Small intestine (tissue), 7 donors: Measurements from ENCODE around the gene FTHL17. TPM values are rescaled to one million over a fixed set of nuclear protein-coding genes. Genes with fewer than 3 reads are reported as not detected.

ENCODE experiments used
- DNase-seq, 2 donors: peaks; one replicate each; pipeline versions ENCODE4 v3.0.0 to v3.0.0-alpha.2; 2013
- FAIRE-seq: peaks from 2 replicates; lab custom pipeline; 2012; peaks lifted over from hg19 to GRCh38; lab: Jason Lieb, UNC
- H3K27ac ChIP-seq, 3 donors: one replicate each; pipeline ENCODE4 v1.5.1; 2013; ENCODE audit warnings: low read length in 2 of 3, mild to moderate bottlenecking in 2 of 3, control low read depth in 1 of 3, inconsistent platforms in 1 of 3, low read depth in 1 of 3, moderate library complexity in 1 of 3
- H3K27me3 ChIP-seq, 3 donors: one replicate each; pipeline ENCODE4 v1.6.1; 2013; ENCODE audit warnings: low read length in 3 of 3, inconsistent platforms in 1 of 3; ENCODE audit not compliant: control insufficient read depth in 3 of 3, insufficient read depth in 3 of 3
- H3K36me3 ChIP-seq, 3 donors: one replicate each; pipeline ENCODE4 v1.6.1; 2013; ENCODE audit warnings: low read length in 3 of 3, inconsistent platforms in 1 of 3, low read depth in 1 of 3, mild to moderate bottlenecking in 1 of 3, moderate library complexity in 1 of 3; ENCODE audit not compliant: control insufficient read depth in 3 of 3, insufficient read depth in 2 of 3
- H3K4me1 ChIP-seq, 3 donors: one replicate each; pipeline ENCODE4 v1.6.1; 2013; ENCODE audit warnings: low read length in 2 of 3, inconsistent platforms in 1 of 3, low read depth in 1 of 3, mild to moderate bottlenecking in 1 of 3, moderate library complexity in 1 of 3; ENCODE audit not compliant: control insufficient read depth in 3 of 3, insufficient read depth in 2 of 3
- H3K4me3 ChIP-seq, 3 donors: one replicate each; pipeline ENCODE4 v1.5.1; 2013; ENCODE audit warnings: low read length in 3 of 3, control low read depth in 1 of 3, inconsistent platforms in 1 of 3, low read depth in 1 of 3, mild to moderate bottlenecking in 1 of 3, moderate library complexity in 1 of 3
- H3K9me3 ChIP-seq, 2 donors: one replicate each; pipeline ENCODE4 v1.6.1; 2013; ENCODE audit warnings: low read depth in 1 of 2, low read length in 1 of 2; ENCODE audit not compliant: control insufficient read depth in 2 of 2, insufficient read depth in 1 of 2
- WGBS, 3 donors: extraction: QIAGEN DNeasy Blood & Tissue Kit; methylation state at CpG; one replicate each; pipeline ENCODE4 v1.1.7; 2013; 5-methylcytosine and 5-hydroxymethylcytosine counted together
- polyA plus RNA-seq, 4 donors: library from polyadenylated mRNA; stranded (reverse) in 3 of 4; unstranded in 1 of 4; fragments of 200-250 nt in 3 of 4; fragments of 120-200 nt in 1 of 4; gene quantifications; one replicate each; pipeline versions ENCODE4 v1.2.1 to v1.2.3, GENCODE V29; 2013
- donor health status: healthy with polysubstance abuse.
- donor health status: control.
- donor health status: control.
- donor health status: Bipolar disorder and iron deficiency.
- donor health status: healthy.

The FTHL17 gene
- polyA plus RNA-seq, 4 donors: not detected

DNA sequence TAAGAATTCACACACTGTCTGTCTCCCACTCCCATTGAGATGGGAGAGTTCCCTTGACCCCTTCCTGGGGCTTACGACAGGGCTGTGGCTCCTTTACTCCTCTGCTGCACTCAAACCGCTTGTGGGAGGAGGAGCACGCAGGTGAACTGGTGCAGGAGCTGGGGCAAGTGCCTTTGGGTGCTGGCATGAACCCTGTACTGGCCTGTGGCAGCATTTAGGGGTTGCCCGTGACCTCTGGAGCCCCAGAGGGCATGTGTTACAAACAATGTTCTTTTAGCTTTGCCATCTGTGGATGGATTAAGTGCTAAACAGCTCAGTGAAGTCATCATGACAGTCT is 21.8 kb upstream of the FTHL17 start:
- Histone ChIP-seq H3K27me3 (no peaks in the 10 kb centered on the region), H3K27ac (no peak overlapping the region), H3K9me3 (peaks cover 0 to 3% of the 10 kb centered on the region in 2 donors), H3K4me1 (no peaks in the 10 kb centered on the region), H3K4me3 (no peak overlapping the region), H3K36me3 (no peaks in the 10 kb centered on the region)
- 57 to 95% (median 87%) methylated on average over 4 of the region's 4 CpGs for WGBS, 3 donors
- DNase-seq (no peak), FAIRE-seq (no peak)

DNA sequence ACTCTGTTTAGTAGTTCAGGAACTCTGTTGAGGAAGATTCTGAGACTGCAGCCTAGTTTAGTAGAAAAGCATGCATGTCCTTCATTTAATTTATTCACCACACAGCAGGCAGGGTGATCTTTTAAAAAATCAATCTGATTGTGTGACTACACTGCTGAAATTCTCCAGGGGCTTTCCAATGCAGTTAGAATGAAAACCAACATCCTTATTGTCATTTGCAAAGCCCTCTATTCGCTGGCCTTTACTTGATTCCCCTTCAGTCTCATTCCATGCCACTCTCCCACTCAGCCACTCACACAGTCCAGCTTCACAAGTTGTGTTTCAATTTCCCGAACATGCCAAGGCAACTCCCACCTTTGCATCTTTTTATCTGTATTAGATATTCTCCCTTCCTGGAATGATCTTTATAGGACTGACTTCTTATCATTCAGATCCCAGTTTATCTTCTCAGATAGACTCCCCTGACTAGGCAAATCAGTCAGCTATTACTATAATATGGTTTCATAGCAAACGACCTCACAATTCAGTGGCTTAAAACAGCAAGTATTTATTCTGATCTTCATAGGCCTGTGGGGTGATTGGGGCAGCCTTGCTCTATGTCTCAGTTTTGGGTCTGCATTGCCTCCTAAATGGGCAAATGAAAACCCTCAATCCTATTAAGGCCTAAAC is 21.3 kb upstream of the FTHL17 start:
- H3K9me3 ChIP-seq: peaks cover 0 to 3% of the 10 kb centered on the region in 2 donors
- DNase-seq (no peak), FAIRE-seq (no peak)
- H3K4me3 ChIP-seq: no peak overlapping the region
- no peaks in the 10 kb centered on the region for H3K4me1 ChIP-seq
- H3K27ac ChIP-seq: no peak overlapping the region
- 34 to 59% (median 49%) methylated on average over 3 of the region's 3 CpGs for WGBS, 3 donors
- H3K36me3 ChIP-seq: no peaks in the 10 kb centered on the region
- no peaks in the 10 kb centered on the region for H3K27me3 ChIP-seq

DNA sequence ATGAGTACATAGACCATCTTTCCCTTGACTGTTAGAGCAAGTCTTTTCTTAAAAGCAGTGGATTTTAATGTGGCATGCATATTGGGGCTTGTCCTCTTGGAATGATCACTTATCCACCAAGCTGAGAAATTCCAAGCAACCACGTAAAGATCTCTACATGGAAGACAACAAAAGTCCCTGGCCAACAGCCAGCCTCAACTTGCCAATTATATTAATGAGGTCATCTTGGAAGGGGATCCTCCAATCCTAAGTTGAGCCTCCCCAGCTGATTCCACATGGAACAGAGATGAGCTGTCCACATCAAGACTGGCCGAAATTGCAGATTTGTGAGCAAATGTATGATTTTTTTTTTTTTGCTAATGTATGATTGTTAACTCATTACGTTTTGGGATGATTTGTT is 20.6 kb upstream of the FTHL17 start:
- FAIRE-seq (no peak), DNase-seq (no peak)
- Histone ChIP-seq H3K36me3 (no peaks in the 10 kb centered on the region), H3K9me3 (peaks cover 0 to 3% of the 10 kb centered on the region in 2 donors), H3K27me3 (no peaks in the 10 kb centered on the region), H3K4me3 (no peak overlapping the region), H3K27ac (no peak overlapping the region), H3K4me1 (no peaks in the 10 kb centered on the region)
- WGBS, 3 donors: 51 to 78% (median 55%) methylated on average over 3 of the region's 3 CpGs

GRCh38 chrX:31091819-31092218 is 20.0 kb upstream of the FTHL17 start:
- 78 to 96% (median 85%) methylated on average over 1 of the region's 1 CpG for WGBS, 3 donors
- no peak for FAIRE-seq

GRCh38 chrX:31074522-31074921 is 2.7 kb upstream of the FTHL17 start:
- no peak overlapping the region for H3K4me3 ChIP-seq
- no peaks in the 10 kb centered on the region for H3K36me3 ChIP-seq
- WGBS, 3 donors: 70 to 86% (median 80%) methylated on average over 2 of the region's 2 CpGs
- H3K4me1 ChIP-seq: no peaks in the 10 kb centered on the region
- no peak overlapping the region for H3K27ac ChIP-seq
- DNase-seq (no peak), FAIRE-seq (no peak)
- peaks cover 0 to 7% of the 10 kb centered on the region in 2 donors for H3K9me3 ChIP-seq
- H3K27me3 ChIP-seq: no peaks in the 10 kb centered on the region

More at GRCh38 chrX:31091819-31092218, 20.0 kb upstream of the FTHL17 start:
- Histone ChIP-seq H3K9me3 (peaks cover 0 to 3% of the 10 kb centered on the region in 2 donors), H3K27me3 (no peaks in the 10 kb centered on the region), H3K4me3 (no peak overlapping the region), H3K4me1 (no peaks in the 10 kb centered on the region), H3K36me3 (no peaks in the 10 kb centered on the region), H3K27ac (no peak overlapping the region)
- DNase-seq: no peak

GRCh38 chrX:31071262-31071661 is 579 bp downstream of the FTHL17 start:
- WGBS, 3 donors: 77 to 90% (median 86%) methylated on average over 13 to 18 of the region's 18 CpGs
- no peak overlapping the region for H3K27ac ChIP-seq
- DNase-seq (no peak), FAIRE-seq (no peak)
- no peaks in the 10 kb centered on the region for H3K36me3 ChIP-seq
- peaks cover 0 to 7% of the 10 kb centered on the region in 2 donors for H3K9me3 ChIP-seq
- H3K27me3 ChIP-seq: no peaks in the 10 kb centered on the region
- H3K4me1 ChIP-seq: no peaks in the 10 kb centered on the region
- no peak overlapping the region for H3K4me3 ChIP-seq

GRCh38 chrX:31070057-31070468 is 1.8 kb downstream of the FTHL17 start:
- DNase-seq: no peak
- FAIRE-seq: no peak
- Histone ChIP-seq H3K27me3 (no peaks in the 10 kb centered on the region), H3K27ac (no peak overlapping the region), H3K4me3 (no peak overlapping the region), H3K9me3 (peaks cover 0 to 7% of the 10 kb centered on the region in 2 donors), H3K36me3 (no peaks in the 10 kb centered on the region), H3K4me1 (no peaks in the 10 kb centered on the region)

DNA sequence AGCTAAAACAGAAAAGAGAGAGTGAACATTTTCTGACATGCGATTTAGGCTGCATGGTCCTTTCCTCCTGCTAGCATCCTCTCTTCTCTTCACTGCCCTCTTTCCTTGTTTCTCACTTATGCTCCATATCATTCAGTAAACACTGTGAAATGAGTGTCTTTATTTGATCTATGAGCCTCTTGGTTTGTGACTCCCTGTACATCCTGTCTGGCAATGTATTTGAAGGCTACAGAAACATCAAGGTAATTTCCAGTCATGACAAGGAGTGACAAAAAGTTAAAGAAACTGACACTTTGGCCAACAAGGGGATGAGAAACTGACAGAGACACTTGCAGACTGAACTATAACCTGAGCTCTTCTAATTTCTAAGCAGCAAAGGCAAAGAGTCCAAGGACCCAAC is 8.7 kb downstream of the FTHL17 start:
- no peaks in the 10 kb centered on the region for H3K4me1 ChIP-seq
- no peaks in the 10 kb centered on the region for H3K9me3 ChIP-seq
- no peaks in the 10 kb centered on the region for H3K36me3 ChIP-seq
- 84 to 100% (median 85%) methylated on average over 1 of the region's 1 CpG for WGBS, 3 donors
- no peak for DNase-seq
- peaks cover 0 to 3% (median 0%) of the 10 kb centered on the region in 3 donors for H3K27me3 ChIP-seq
- no peak overlapping the region for H3K4me3 ChIP-seq
- H3K27ac ChIP-seq: no peak overlapping the region
- no peak for FAIRE-seq

GRCh38 chrX:31061091-31061490 is 10.8 kb downstream of the FTHL17 start:
- 54 to 72% (median 69%) methylated on average over 3 of the region's 3 CpGs for WGBS, 3 donors
- DNase-seq (no peak), FAIRE-seq (no peak)
- Histone ChIP-seq H3K27ac (no peak overlapping the region), H3K27me3 (peaks cover 0 to 3% (median 0%) of the 10 kb centered on the region in 3 donors), H3K36me3 (no peaks in the 10 kb centered on the region), H3K4me1 (no peaks in the 10 kb centered on the region), H3K4me3 (no peak overlapping the region), H3K9me3 (no peaks in the 10 kb centered on the region)
